ENCODE data around the gene BTG2.
"Not testable (repeated sequence)": the region's sequence is repeated elsewhere in the genome, so short reads cannot be mapped to it uniquely, and the experiment has no call there.

BTG2 gene

DNA sequence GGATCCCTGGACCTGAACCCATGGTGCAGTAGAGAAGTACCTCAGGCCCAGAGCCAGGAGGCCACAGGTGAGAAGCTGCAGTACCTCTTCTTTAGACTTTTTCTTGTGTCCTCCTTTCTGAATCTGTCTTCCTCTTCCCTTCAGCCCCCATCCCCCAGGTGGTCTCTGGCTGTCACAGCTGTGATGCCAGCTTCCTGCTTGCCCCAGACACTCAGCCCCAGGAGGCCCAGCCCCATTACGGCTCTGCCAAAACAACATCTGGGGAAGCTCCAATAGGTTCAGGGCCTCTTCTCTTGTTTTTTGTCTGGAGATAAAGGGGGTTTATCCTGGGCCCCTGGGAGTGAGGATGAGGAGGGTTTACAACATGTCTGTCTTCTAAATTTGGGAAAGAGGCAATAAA, 9.5 kb upstream of the BTG2 start:
- DNase-seq (ENCODE audit: low spot score): no peak

DNA sequence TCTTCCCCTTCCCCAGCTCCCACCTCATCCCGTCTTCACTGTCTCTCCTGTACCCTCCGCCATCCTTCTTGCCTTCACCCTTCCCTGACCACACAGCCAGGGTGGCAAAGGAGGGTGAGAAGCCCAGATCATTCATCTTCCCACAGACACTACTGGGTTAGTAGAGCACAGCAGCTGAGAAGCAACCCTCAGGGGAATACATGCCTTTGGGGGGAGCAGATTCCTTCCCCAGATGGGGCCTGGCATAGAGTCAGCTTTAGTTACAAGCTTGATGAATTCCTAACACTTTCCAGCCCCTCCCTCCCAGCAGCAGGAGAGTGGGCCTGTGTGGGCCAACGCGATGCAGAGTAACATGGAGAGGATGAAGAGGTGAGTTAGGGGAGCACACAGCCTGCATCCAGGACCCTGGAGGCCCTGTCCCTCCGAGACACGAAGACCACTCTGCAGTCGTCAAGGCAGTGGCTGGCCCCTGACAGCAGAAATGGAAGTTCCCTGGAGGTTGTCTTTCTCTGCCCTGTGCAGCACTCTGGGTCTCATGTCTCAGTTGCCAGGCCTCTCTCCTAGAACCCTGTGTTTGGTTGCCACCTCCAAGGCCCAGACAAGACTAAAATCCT, 8.8 kb upstream of the BTG2 start:
- DNase-seq (ENCODE audit: low spot score): no peak

GRCh38 chr1:203299169-203299568, 6.2 kb upstream of the BTG2 start:
- no peak for DNase-seq (ENCODE audit: low spot score)

- not testable (repeated sequence) for DNase-seq (ENCODE audit: low spot score)
These were observed 5.4 kb upstream of the BTG2 start for GRCh38 chr1:203299719-203300429.

GRCh38 chr1:203300441-203301330, 4.6 kb upstream of the BTG2 start:
- no peak for DNase-seq (ENCODE audit: low spot score)

DNA sequence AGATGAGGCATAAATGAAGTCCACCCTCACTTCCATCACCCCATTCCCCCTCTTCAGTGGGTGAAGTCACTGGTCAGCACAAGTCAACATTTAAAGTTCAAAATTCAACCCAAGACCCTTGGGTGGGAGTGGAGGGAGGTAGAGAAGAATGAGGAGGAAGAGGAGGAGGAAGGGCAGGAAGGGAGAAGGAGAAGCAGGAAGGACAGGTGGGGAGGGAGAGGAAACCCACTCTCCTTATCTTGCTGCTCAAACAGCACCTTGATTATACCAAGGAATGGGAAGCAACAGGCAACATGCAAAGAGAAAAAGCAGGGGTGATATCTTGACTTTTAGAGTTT, 4.0 kb upstream of the BTG2 start:
- DNase-seq (ENCODE audit: low spot score): no peak

DNA sequence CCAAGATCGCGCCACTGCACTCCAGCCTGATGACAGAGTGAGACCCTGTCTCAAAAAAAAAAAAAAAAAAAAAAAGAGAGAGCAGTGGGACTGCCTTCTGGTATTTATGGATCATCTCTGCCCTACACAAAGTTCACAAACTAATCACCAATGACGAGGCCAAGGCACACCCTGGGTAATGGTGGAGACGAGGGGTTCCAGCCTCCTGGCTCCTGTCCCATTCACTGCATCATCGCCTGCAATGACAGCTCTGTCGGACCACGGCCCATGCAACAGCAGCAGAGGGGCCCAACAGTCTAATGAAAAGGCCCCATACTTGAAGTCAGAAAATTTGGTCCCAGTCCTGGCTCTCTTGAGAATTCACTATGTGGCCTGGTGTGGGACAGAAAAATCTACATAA, 2.9 kb upstream of the BTG2 start:
- DNase-seq (ENCODE audit: low spot score): no peak

- DNase-seq (ENCODE audit: low spot score): no peak
These were observed 2.4 kb upstream of the BTG2 start for GRCh38 chr1:203302894-203303293.

- no peak for DNase-seq (ENCODE audit: low spot score)
These were observed 864 bp upstream of the BTG2 start for GRCh38 chr1:203304391-203304918.

DNA sequence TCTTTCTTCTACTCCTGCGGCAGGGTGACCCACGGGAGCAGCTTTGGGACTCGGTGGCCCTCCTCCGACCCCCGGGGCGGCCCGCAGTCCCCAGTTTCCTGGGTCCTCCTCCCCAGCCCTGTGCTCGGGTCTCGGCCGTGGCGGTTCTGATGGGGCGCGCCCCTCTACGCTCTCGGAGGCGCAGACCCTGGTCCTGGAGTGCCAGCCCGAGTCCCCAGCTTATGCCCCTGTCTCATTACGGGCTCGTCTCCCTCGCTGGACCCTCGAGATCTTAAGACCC, 430 bp downstream of the BTG2 start:
- DNase-seq (ENCODE audit: low spot score): no peak

DNA sequence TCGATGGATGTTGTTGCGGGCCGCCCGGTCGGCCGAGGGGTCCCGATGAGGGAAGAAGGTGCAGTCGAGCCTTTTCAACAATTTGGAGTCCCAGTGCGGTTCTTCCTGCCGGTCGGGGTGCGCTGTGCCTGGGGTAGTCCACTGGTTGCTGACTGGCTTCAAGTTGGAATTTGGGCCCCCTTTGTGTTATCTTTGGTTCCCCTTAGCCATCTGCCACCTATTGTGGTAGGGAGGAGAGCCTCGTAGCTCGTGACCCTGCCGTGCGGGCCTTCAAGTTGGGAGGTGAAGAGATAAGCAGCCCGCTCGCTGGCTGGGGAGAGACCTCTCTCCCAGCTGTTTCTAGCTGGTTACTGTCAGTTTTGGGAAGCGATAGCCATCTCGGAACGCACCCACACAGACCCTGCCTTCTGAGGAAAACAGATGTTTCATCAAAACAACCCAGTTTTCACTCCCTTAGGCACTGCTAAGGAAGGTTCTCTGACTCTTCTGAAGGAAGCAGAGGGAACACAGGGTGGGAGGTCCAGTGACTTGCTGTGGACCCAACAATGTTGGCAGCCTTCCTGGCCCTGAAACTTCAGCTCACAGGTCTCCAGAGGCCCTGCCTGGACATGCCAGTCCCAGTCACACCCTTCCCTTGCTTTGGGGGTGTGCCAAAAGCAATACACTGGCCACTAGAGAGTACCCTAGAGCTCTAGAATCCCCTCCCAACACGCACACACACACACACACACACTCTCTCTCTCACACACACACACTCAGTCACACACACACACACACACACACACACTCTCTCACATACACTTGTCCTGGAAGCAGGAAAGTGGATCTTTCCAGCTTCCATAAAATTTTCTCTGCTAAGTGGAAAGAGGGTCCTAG, 1.0 kb downstream of the BTG2 start:
- DNase-seq (ENCODE audit: low spot score): peak; percentile 87

- DNase-seq (ENCODE audit: low spot score): no peak
These were observed 1.7 kb downstream of the BTG2 start for GRCh38 chr1:203306965-203307541.

GRCh38 chr1:203307641-203308126, 2.4 kb downstream of the BTG2 start:
- DNase-seq (ENCODE audit: low spot score): no peak

DNA sequence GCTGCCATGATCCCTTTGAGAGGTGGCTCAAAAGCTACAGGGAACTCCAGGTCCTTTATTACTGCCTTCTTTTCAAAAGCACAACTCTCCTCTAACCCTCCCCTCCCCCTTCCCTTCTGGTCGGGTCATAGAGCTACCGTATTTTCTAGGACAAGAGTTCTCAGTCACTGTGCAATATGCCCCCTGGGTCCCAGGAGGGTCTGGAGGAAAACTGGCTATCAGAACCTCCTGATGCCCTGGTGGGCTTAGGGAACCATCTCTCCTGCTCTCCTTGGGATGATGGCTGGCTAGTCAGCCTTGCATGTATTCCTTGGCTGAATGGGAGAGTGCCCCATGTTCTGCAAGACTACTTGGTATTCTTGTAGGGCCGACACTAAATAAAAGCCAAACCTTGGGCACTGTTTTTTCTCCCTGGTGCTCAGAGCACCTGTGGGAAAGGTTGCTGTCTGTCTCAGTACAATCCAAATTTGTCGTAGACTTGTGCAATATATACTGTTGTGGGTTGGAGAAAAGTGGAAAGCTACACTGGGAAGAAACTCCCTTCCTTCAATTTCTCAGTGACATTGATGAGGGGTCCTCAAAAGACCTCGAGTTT, 3.1 kb downstream of the BTG2 start:
- no peak for DNase-seq (ENCODE audit: low spot score)

DNA sequence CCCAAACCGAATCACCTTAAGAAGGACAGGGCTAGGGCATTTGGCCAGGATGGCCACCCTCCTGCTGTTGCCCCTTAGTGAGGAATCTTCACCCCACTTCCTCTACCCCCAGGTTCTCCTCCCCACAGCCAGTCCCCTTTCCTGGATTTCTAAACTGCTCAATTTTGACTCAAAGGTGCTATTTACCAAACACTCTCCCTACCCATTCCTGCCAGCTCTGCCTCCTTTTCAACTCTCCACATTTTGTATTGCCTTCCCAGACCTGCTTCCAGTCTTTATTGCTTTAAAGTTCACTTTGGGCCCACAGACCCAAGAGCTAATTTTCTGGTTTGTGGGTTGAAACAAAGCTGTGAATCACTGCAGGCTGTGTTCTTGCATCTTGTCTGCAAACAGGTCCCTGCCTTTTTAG, 3.6 kb downstream of the BTG2 start:
- no peak for DNase-seq (ENCODE audit: low spot score)

GRCh38 chr1:203311368-203312301, 6.3 kb downstream of the BTG2 start:
- DNase-seq (ENCODE audit: low spot score): no peak

DNA sequence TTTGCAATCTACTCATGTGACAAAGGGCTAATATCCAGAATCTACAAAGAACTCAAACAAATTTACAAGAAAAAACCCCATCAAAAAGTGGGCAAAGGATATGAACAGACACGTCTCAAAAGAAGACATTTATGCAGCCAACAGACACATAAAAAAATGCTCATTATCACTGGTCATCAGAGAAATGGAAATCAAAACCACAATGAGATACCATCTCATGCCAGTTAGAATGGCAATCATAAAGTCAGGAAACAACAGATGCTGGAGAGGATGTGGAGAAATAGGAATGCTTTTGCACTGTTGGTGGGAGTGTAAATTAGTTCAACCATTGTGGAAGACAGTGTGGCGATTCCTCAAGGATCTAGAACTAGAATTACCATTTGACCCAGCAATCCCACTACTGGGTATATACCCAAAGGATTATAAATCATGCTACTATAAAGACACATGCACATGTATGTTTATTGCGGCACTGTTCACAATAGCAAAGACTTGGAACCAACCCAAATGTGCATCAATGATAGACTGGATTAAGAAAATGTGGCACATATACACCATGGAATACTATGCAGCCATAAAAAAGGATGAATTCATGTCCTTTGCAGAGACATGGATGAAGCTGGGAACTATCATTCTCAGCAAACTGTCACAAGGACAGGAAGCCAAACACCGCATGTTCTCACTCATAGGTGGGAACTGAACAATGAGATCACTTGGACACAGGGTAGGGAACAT, 8.9 kb downstream of the BTG2 start:
- DNase-seq (ENCODE audit: low spot score): not testable (repeated sequence)

DNA sequence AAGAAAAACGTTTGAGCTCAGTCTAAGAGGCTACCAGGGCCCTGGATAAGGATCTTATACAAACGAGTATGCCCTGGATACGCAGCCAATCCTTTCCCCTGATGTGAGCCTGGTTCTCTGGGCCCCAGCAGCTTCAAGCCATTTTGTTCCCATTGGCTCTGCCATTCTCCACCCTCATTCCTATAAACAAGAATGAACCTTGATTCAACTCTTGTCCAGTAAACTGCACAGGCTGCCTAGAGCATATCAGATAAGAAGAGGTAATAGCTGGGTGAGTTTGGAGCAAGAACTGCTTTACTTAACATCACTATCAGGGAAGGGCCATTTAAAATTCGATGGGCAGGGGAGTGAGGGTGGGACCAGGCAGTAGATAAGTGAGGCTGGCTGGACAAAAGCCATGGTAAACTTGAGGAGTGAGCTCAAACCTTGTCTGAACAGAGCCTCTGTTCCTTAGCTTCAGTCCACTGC, 11.3 kb downstream of the BTG2 start:
- no peak for DNase-seq (ENCODE audit: low spot score)
